Measurements from ENCODE around the gene SLC22A12.

DNA sequence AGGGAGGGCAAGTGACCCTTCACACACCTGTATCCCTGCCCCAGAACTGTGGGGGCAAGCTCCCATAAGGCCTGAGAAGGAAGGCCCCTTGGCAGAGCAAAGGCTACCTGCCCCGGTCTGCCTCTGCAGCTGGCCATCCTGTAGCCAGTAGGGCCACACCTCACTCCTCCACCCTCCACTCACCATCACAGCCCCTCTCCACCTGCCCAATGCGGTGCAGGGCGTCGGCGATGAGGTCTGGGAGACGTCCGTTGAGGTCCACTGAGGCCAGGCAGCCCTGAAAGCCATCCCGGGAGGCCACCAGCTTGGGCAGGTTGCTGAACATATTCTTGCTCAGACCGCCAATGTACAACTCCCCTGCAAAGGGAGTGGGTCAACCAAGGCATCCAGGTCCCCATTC lies 57.5 kb downstream of the SLC22A12 start:
- TF ChIP-seq EZH2 (IDR thresholded peaks at IDR 0.05) (no peak), POLR2AphosphoS5 (IDR thresholded peaks at IDR 0.05; ENCODE audit: borderline replicate concordance, low read depth, low read length) (no peak), FOXP2 (optimal IDR thresholded peaks at IDR 0.05; ENCODE audit: control extremely low read depth, extremely low read length, insufficient read depth) (no peak)
